Stimulated activated CD4-positive, alpha-beta T cell treated with anti-CD3 and anti-CD28 coated beads, Interleukin-1b, Interleukin-23, amount 100 ng/mL, for 4 hours (primary cell): ENCODE results near the gene GNAO1.
"Not testable (repeated sequence)": the region's sequence is repeated elsewhere in the genome, so short reads cannot be mapped to it uniquely, and the experiment has no call there.

ENCODE experiments used
- DNase-seq, 2 donors: peaks; one replicate each; pipeline ENCODE4 v3.0.0-alpha.2; 2020; ENCODE audit warnings: low read depth in 2 of 2

GNAO1 gene

GRCh38 chr16:56365552-56365951 lies 174.3 kb downstream of the GNAO1 start:
- no peak for DNase-seq

- DNase-seq = no peak
Observed at GRCh38 chr16:56366945-56367344, 175.7 kb downstream of the GNAO1 start.

GRCh38 chr16:56367764-56368163 lies 176.5 kb downstream of the GNAO1 start:
- DNase-seq = no peak

- DNase-seq = no peak
Observed at GRCh38 chr16:56368545-56368944, 177.3 kb downstream of the GNAO1 start.

GRCh38 chr16:56369202-56369601 lies 177.9 kb downstream of the GNAO1 start:
- DNase-seq = no peak

GRCh38 chr16:56370185-56370874 lies 179.0 kb downstream of the GNAO1 start:
- no peak for DNase-seq

- DNase-seq = no peak
Observed at GRCh38 chr16:56370875-56371659, 179.8 kb downstream of the GNAO1 start.

GRCh38 chr16:56371660-56371937 lies 180.3 kb downstream of the GNAO1 start:
- DNase-seq = no peak

- DNase-seq = no peak
Observed at GRCh38 chr16:56372013-56372634, 180.8 kb downstream of the GNAO1 start.

GRCh38 chr16:56373003-56373402 lies 181.7 kb downstream of the GNAO1 start:
- no peak for DNase-seq

- DNase-seq = not testable (repeated sequence)
Observed at GRCh38 chr16:56375792-56376191, 184.5 kb downstream of the GNAO1 start.

GRCh38 chr16:56379044-56379443 lies 187.8 kb downstream of the GNAO1 start:
- not testable (repeated sequence) for DNase-seq

GRCh38 chr16:56380778-56381485 lies 189.6 kb downstream of the GNAO1 start:
- not testable (repeated sequence) for DNase-seq

GRCh38 chr16:56382459-56382858 lies 191.2 kb downstream of the GNAO1 start:
- DNase-seq = no peak

- DNase-seq = no peak
Observed at GRCh38 chr16:56382901-56383355, 191.6 kb downstream of the GNAO1 start.

- DNase-seq = no peak
Observed at GRCh38 chr16:56384074-56384721, 192.9 kb downstream of the GNAO1 start.

GRCh38 chr16:56387396-56387795 lies 196.1 kb downstream of the GNAO1 start:
- no peak for DNase-seq

GRCh38 chr16:56388209-56388608 lies 196.9 kb downstream of the GNAO1 start:
- DNase-seq = no peak

GRCh38 chr16:56389554-56389953 lies 198.3 kb downstream of the GNAO1 start:
- DNase-seq = no peak

- DNase-seq = not testable (repeated sequence)
Observed at GRCh38 chr16:56396724-56397123, 205.4 kb downstream of the GNAO1 start.

GRCh38 chr16:56399047-56399446 lies 207.8 kb downstream of the GNAO1 start:
- no peak for DNase-seq

- no peak for DNase-seq
Observed at GRCh38 chr16:56399486-56399885, 208.2 kb downstream of the GNAO1 start.
